HEK293 (cell line): ENCODE data around the gene RPL3.

Source experiments
- BCL11A ChIP-seq: fragments of 450-650 bp; formaldehyde crosslinking; IDR thresholded peaks from 2 replicates; pipeline ENCODE4 v1.5.1; 2016; ENCODE audit warnings: low read depth, missing biosample characterization, missing genetic modification characterization
- GLI2 ChIP-seq: fragments of 450-650 bp; formaldehyde crosslinking; IDR thresholded peaks from 2 replicates; pipeline ENCODE4; 2017; ENCODE audit warnings: missing biosample characterization, missing genetic modification characterization, low read depth, borderline replicate concordance
- HIC1 ChIP-seq: fragments of 450-650 bp; formaldehyde crosslinking; IDR thresholded peaks from 2 replicates; pipeline ENCODE4 v1.5.1; 2016; ENCODE audit warnings: missing biosample characterization, missing genetic modification characterization
- HOXC10 ChIP-seq: sonication (generic); formaldehyde crosslinking; IDR thresholded peaks from 2 replicates; pipeline ENCODE4 v1.8.1; 2023; ENCODE audit warnings: mild to moderate bottlenecking, missing genetic modification reagents
- IKZF3 ChIP-seq: fragments of 450-650 bp; IDR thresholded peaks from 2 replicates; pipeline ENCODE4 v1.5.0; 2018; ENCODE audit warnings: missing biosample characterization, mild to moderate bottlenecking, missing genetic modification characterization, moderate library complexity
- KLF7 ChIP-seq: fragments of 450-650 bp; formaldehyde crosslinking; IDR thresholded peaks from 2 replicates; pipeline ENCODE4 v1.5.1; 2016; ENCODE audit warnings: missing biosample characterization, missing genetic modification characterization, borderline replicate concordance
- MYNN ChIP-seq: fragments of 450-650 bp; formaldehyde crosslinking; IDR thresholded peaks from 2 replicates; pipeline ENCODE4 v1.5.1; 2016; ENCODE audit warnings: missing biosample characterization, missing genetic modification characterization, borderline replicate concordance
- OVOL3 ChIP-seq: fragments of 450-650 bp; formaldehyde crosslinking; IDR thresholded peaks from 2 replicates; pipeline ENCODE4 v1.5.1; 2016; ENCODE audit warnings: missing biosample characterization, missing genetic modification characterization
- SCRT1 ChIP-seq: fragments of 450-650 bp; formaldehyde crosslinking; IDR thresholded peaks from 2 replicates; pipeline ENCODE4 v1.5.1; 2016; ENCODE audit warnings: missing biosample characterization, missing genetic modification characterization, borderline replicate concordance
- SP3 ChIP-seq: fragments of 450-650 bp; formaldehyde crosslinking; IDR thresholded peaks from 2 replicates; pipeline ENCODE4 v1.5.1; 2016; ENCODE audit warnings: missing biosample characterization, missing genetic modification characterization
- WT1 ChIP-seq: fragments of 450-650 bp; formaldehyde crosslinking; IDR thresholded peaks from 2 replicates; pipeline ENCODE4 v1.5.1; 2016; ENCODE audit warnings: missing biosample characterization, missing genetic modification characterization
- ZBTB10 ChIP-seq: fragments of 450-650 bp; formaldehyde crosslinking; IDR thresholded peaks from 2 replicates; pipeline ENCODE4 v1.5.1; 2016; ENCODE audit warnings: missing biosample characterization, missing genetic modification characterization
- ZBTB20 ChIP-seq: fragments of 450-650 bp; formaldehyde crosslinking; IDR thresholded peaks from 2 replicates; pipeline ENCODE4 v1.5.1; 2016; ENCODE audit warnings: missing biosample characterization, missing genetic modification characterization
- ZNF112 ChIP-seq: fragments of 450-650 bp; formaldehyde crosslinking; IDR thresholded peaks from 2 replicates; pipeline ENCODE4 v1.5.0; 2017; ENCODE audit warnings: missing biosample characterization, missing genetic modification characterization
- ZNF155 ChIP-seq: fragments of 450-650 bp; formaldehyde crosslinking; IDR thresholded peaks from 2 replicates; pipeline ENCODE4 v1.5.1; 2016; ENCODE audit warnings: missing biosample characterization, missing genetic modification characterization
- ZNF174 ChIP-seq: fragments of 450-650 bp; formaldehyde crosslinking; IDR thresholded peaks from 2 replicates; pipeline ENCODE4 v1.5.0; 2017; ENCODE audit warnings: missing biosample characterization, mild to moderate bottlenecking, missing genetic modification characterization
- ZNF2 ChIP-seq: fragments of 450-650 bp; formaldehyde crosslinking; IDR thresholded peaks from 2 replicates; pipeline ENCODE4 v1.5.1; 2016; ENCODE audit warnings: missing biosample characterization, missing genetic modification characterization
- ZNF221 ChIP-seq: fragments of 450-650 bp; formaldehyde crosslinking; IDR thresholded peaks from 2 replicates; pipeline ENCODE4 v1.5.1; 2017; ENCODE audit warnings: missing biosample characterization, missing genetic modification characterization, borderline replicate concordance
- ZNF324 ChIP-seq: fragments of 450-650 bp; formaldehyde crosslinking; IDR thresholded peaks from 2 replicates; pipeline ENCODE4 v1.5.1; 2016; ENCODE audit warnings: missing biosample characterization, missing genetic modification characterization
- ZNF394 ChIP-seq: fragments of 450-650 bp; formaldehyde crosslinking; IDR thresholded peaks from 2 replicates; pipeline ENCODE4 v1.5.1; 2016; ENCODE audit warnings: missing biosample characterization, missing genetic modification characterization, mild to moderate bottlenecking, moderate library complexity, borderline replicate concordance
- ZNF610 ChIP-seq: fragments of 450-650 bp; formaldehyde crosslinking; IDR thresholded peaks from 2 replicates; pipeline ENCODE4 v1.5.1; 2016; ENCODE audit warnings: missing biosample characterization, missing genetic modification characterization, borderline replicate concordance
- ZNF623 ChIP-seq: fragments of 450-650 bp; formaldehyde crosslinking; IDR thresholded peaks from 2 replicates; pipeline ENCODE4 v1.5.1; 2016; ENCODE audit warnings: missing biosample characterization, missing genetic modification characterization
- ZNF660 ChIP-seq: fragments of 450-650 bp; IDR thresholded peaks from 2 replicates; pipeline ENCODE4 v1.5.1; 2018; ENCODE audit warnings: missing biosample characterization, mild to moderate bottlenecking, missing genetic modification characterization
- ZNF76 ChIP-seq: fragments of 450-650 bp; formaldehyde crosslinking; IDR thresholded peaks from 2 replicates; pipeline ENCODE4; 2016; ENCODE audit warnings: low read depth, missing biosample characterization, missing genetic modification characterization, borderline replicate concordance
- ZNF792 ChIP-seq: fragments of 450-650 bp; formaldehyde crosslinking; IDR thresholded peaks from 2 replicates; pipeline ENCODE4 v1.5.1; 2016; ENCODE audit warnings: missing biosample characterization, missing genetic modification characterization
- ZSCAN30 ChIP-seq: fragments of 450-650 bp; IDR thresholded peaks from 2 replicates; pipeline ENCODE4 v1.5.1; 2018; ENCODE audit warnings: missing biosample characterization, mild to moderate bottlenecking, missing genetic modification characterization, moderate library complexity
- TF ChIP-seq, protein P1 (sequence below): fragments of 450-650 bp; formaldehyde crosslinking; IDR thresholded peaks from 2 replicates; pipeline ENCODE4 v1.5.0; 2017; ENCODE audit warnings: missing biosample characterization, missing genetic modification characterization, borderline replicate concordance
- TF ChIP-seq, protein P2 (sequence below): sonication (generic); formaldehyde crosslinking; IDR thresholded peaks from 2 replicates; pipeline ENCODE4 v1.8.1; 2022; ENCODE audit warnings: mild to moderate bottlenecking, moderate library complexity, missing genetic modification reagents
- TF ChIP-seq, protein P3 (sequence below): fragments of 450-650 bp; formaldehyde crosslinking; IDR thresholded peaks from 2 replicates; pipeline ENCODE4 v1.5.1; 2016; ENCODE audit warnings: missing biosample characterization, missing genetic modification characterization, borderline replicate concordance
- TF ChIP-seq, protein P4 (sequence below): fragments of 450-650 bp; formaldehyde crosslinking; IDR thresholded peaks from 2 replicates; pipeline ENCODE4 v1.5.1; 2017; ENCODE audit warnings: missing biosample characterization, missing genetic modification characterization

Gene RPL3

DNA sequence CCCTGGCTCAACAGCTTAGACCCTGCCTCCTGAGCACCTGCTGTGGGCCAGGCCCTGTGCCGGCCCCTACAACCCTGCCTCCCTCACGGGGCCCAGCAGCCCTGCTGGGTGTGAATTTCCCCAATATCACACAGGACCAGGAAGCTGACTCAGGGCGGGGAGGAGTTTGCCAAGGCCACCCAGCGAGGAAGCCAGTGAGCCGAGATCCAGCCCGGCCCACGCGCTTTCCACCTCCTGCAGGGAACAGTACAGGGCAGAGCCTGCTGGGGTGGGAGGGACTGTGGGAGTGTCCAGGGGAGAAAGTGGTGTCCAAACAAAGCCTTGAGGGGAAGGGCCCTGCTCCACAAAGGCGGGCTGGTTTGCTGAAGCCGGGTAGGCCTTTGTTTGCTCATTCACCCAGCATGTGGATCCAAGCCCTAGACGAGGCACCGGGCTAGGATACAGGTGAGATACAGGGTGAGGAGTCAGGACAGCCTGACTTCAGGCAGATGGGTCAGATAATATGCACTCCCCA is 26.8 kb downstream of the RPL3 start (continued):
- no peak for TF ChIP-seq ZBTB10
- no peak for TF ChIP-seq ZNF394 (tag by site-specific recombination)
- TF ChIP-seq, protein P1, sequence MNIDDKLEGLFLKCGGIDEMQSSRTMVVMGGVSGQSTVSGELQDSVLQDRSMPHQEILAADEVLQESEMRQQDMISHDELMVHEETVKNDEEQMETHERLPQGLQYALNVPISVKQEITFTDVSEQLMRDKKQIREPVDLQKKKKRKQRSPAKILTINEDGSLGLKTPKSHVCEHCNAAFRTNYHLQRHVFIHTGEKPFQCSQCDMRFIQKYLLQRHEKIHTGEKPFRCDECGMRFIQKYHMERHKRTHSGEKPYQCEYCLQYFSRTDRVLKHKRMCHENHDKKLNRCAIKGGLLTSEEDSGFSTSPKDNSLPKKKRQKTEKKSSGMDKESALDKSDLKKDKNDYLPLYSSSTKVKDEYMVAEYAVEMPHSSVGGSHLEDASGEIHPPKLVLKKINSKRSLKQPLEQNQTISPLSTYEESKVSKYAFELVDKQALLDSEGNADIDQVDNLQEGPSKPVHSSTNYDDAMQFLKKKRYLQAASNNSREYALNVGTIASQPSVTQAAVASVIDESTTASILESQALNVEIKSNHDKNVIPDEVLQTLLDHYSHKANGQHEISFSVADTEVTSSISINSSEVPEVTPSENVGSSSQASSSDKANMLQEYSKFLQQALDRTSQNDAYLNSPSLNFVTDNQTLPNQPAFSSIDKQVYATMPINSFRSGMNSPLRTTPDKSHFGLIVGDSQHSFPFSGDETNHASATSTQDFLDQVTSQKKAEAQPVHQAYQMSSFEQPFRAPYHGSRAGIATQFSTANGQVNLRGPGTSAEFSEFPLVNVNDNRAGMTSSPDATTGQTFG (tag by site-specific recombination), result no peak
- no peak for TF ChIP-seq IKZF3 (tag by site-specific recombination)
- no peak for TF ChIP-seq ZNF660 (tag by site-specific recombination)
- no peak for TF ChIP-seq HIC1 (tag by site-specific recombination)
- TF ChIP-seq BCL11A, result no peak
- TF ChIP-seq OVOL3, result no peak
- no peak for TF ChIP-seq ZNF610 (tag by site-specific recombination)
- no peak for TF ChIP-seq ZSCAN30 (tag by site-specific recombination)
- TF ChIP-seq KLF7 (tag by site-specific recombination), result no peak
- TF ChIP-seq ZNF76 (tag by site-specific recombination), result no peak
- no peak for TF ChIP-seq GLI2 (tag by site-specific recombination)
- no peak for TF ChIP-seq HOXC10 (CRISPR knock-in tag)
- TF ChIP-seq ZNF792 (tag by site-specific recombination), result no peak
- no peak for TF ChIP-seq ZNF2 (tag by site-specific recombination)
- TF ChIP-seq SP3 (tag by site-specific recombination), result peak; percentile 81
- no peak for TF ChIP-seq ZNF155 (tag by site-specific recombination)
- no peak for TF ChIP-seq ZNF623 (tag by site-specific recombination)
- TF ChIP-seq ZNF174 (tag by site-specific recombination), result no peak
- TF ChIP-seq, protein P2, sequence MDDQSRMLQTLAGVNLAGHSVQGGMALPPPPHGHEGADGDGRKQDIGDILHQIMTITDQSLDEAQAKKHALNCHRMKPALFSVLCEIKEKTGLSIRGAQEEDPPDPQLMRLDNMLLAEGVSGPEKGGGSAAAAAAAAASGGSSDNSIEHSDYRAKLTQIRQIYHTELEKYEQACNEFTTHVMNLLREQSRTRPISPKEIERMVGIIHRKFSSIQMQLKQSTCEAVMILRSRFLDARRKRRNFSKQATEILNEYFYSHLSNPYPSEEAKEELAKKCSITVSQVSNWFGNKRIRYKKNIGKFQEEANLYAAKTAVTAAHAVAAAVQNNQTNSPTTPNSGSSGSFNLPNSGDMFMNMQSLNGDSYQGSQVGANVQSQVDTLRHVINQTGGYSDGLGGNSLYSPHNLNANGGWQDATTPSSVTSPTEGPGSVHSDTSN, result no peak
- no peak for TF ChIP-seq MYNN
- TF ChIP-seq ZNF112 (tag by site-specific recombination), result no peak
- TF ChIP-seq, protein P3, sequence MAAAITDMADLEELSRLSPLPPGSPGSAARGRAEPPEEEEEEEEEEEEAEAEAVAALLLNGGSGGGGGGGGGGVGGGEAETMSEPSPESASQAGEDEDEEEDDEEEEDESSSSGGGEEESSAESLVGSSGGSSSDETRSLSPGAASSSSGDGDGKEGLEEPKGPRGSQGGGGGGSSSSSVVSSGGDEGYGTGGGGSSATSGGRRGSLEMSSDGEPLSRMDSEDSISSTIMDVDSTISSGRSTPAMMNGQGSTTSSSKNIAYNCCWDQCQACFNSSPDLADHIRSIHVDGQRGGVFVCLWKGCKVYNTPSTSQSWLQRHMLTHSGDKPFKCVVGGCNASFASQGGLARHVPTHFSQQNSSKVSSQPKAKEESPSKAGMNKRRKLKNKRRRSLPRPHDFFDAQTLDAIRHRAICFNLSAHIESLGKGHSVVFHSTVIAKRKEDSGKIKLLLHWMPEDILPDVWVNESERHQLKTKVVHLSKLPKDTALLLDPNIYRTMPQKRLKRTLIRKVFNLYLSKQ, result no peak
- TF ChIP-seq, protein P4, sequence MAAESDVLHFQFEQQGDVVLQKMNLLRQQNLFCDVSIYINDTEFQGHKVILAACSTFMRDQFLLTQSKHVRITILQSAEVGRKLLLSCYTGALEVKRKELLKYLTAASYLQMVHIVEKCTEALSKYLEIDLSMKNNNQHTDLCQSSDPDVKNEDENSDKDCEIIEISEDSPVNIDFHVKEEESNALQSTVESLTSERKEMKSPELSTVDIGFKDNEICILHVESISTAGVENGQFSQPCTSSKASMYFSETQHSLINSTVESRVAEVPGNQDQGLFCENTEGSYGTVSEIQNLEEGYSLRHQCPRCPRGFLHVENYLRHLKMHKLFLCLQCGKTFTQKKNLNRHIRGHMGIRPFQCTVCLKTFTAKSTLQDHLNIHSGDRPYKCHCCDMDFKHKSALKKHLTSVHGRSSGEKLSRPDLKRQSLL (tag by site-specific recombination), result no peak
- no peak for TF ChIP-seq ZNF221 (tag by site-specific recombination)
- peak; percentile 68; the same call in 1 of the 2 replicates for TF ChIP-seq ZBTB20
- no peak; the same call in 1 of the 2 replicates for TF ChIP-seq WT1 (tag by site-specific recombination)
- TF ChIP-seq SCRT1 (tag by site-specific recombination), result no peak
- no peak for TF ChIP-seq ZNF324
